Measurements from ENCODE around the gene MSH2.
A peak's percentile ranks its signal among the peaks of the same experiment; 100 is the strongest.
"Not testable (repeated sequence)": the region's sequence is repeated elsewhere in the genome, so short reads cannot be mapped to it uniquely, and the experiment has no call there.

Gene MSH2

GRCh38 chr2:47402805-47403608, at the start of gene MSH2:
Gene MSH2 (plus strand): TSS chr2:47403156. CDS start chr2:47403192, 36 bp downstream.
- Histone ChIP-seq H3K4me1 (ENCODE audit: control insufficient read depth, insufficient read depth, low read length) (peaks cover 15% of the 10 kb centered on the region), H3K27ac (ENCODE audit: low read depth, low read length) (peak within 1 kb of the TSS; percentile 84), H3K9ac (ENCODE audit: low read length) (peak within 1 kb of the TSS; percentile 95), H3K36me3 (ENCODE audit: control insufficient read depth, insufficient read depth, low read length) (peaks cover 29% of the 10 kb centered on the region; the same call in 1 of the 2 replicates), H3K9me3 (ENCODE audit: control insufficient read depth, insufficient read depth, low read depth, low read length) (peaks cover 6% of the 10 kb centered on the region), H3K27me3 (ENCODE audit: control insufficient read depth, insufficient read depth, low read length) (no peaks in the 10 kb centered on the region), H3K4me3 (ENCODE audit: low read depth, low read length) (peak within 1 kb of the TSS; percentile 81)

- H3K36me3 ChIP-seq (ENCODE audit: control insufficient read depth, insufficient read depth, low read length) = no peaks in the 10 kb centered on the region
- H3K27ac ChIP-seq (ENCODE audit: low read depth, low read length) = no peak overlapping the region
- H3K9me3 ChIP-seq (ENCODE audit: control insufficient read depth, insufficient read depth, low read depth, low read length) = no peaks in the 10 kb centered on the region
- peaks cover 21% of the 10 kb centered on the region for H3K4me1 ChIP-seq (ENCODE audit: control insufficient read depth, insufficient read depth, low read length)
- H3K27me3 ChIP-seq (ENCODE audit: control insufficient read depth, insufficient read depth, low read length) = no peaks in the 10 kb centered on the region
- no peak overlapping the region for H3K9ac ChIP-seq (ENCODE audit: low read length)
- no peak overlapping the region for H3K4me3 ChIP-seq (ENCODE audit: low read depth, low read length)
Observed at GRCh38 chr2:47354013-47354847, 48.7 kb upstream of the MSH2 start.

GRCh38 chr2:47354848-47355204, 48.1 kb upstream of the MSH2 start:
- no peaks in the 10 kb centered on the region for H3K9me3 ChIP-seq (ENCODE audit: control insufficient read depth, insufficient read depth, low read depth, low read length)
- H3K27ac ChIP-seq (ENCODE audit: low read depth, low read length) = no peak overlapping the region
- no peak overlapping the region for H3K4me3 ChIP-seq (ENCODE audit: low read depth, low read length)
- peaks cover 21% of the 10 kb centered on the region for H3K4me1 ChIP-seq (ENCODE audit: control insufficient read depth, insufficient read depth, low read length)
- H3K9ac ChIP-seq (ENCODE audit: low read length) = no peak overlapping the region
- H3K27me3 ChIP-seq (ENCODE audit: control insufficient read depth, insufficient read depth, low read length) = no peaks in the 10 kb centered on the region
- no peaks in the 10 kb centered on the region for H3K36me3 ChIP-seq (ENCODE audit: control insufficient read depth, insufficient read depth, low read length)

GRCh38 chr2:47357483-47357882, 45.5 kb upstream of the MSH2 start:
- no peak overlapping the region for H3K4me3 ChIP-seq (ENCODE audit: low read depth, low read length)
- H3K4me1 ChIP-seq (ENCODE audit: control insufficient read depth, insufficient read depth, low read length) = peaks cover 21% of the 10 kb centered on the region
- no peak overlapping the region for H3K9ac ChIP-seq (ENCODE audit: low read length)
- H3K27me3 ChIP-seq (ENCODE audit: control insufficient read depth, insufficient read depth, low read length) = no peaks in the 10 kb centered on the region
- H3K9me3 ChIP-seq (ENCODE audit: control insufficient read depth, insufficient read depth, low read depth, low read length) = no peaks in the 10 kb centered on the region
- H3K27ac ChIP-seq (ENCODE audit: low read depth, low read length) = no peak overlapping the region
- H3K36me3 ChIP-seq (ENCODE audit: control insufficient read depth, insufficient read depth, low read length) = no peaks in the 10 kb centered on the region

- Histone ChIP-seq H3K27ac (ENCODE audit: low read depth, low read length) (no peak overlapping the region), H3K9me3 (ENCODE audit: control insufficient read depth, insufficient read depth, low read depth, low read length) (no peaks in the 10 kb centered on the region), H3K9ac (ENCODE audit: low read length) (no peak overlapping the region), H3K36me3 (ENCODE audit: control insufficient read depth, insufficient read depth, low read length) (no peaks in the 10 kb centered on the region), H3K27me3 (ENCODE audit: control insufficient read depth, insufficient read depth, low read length) (no peaks in the 10 kb centered on the region), H3K4me1 (ENCODE audit: control insufficient read depth, insufficient read depth, low read length) (peaks cover 15% of the 10 kb centered on the region), H3K4me3 (ENCODE audit: low read depth, low read length) (no peak overlapping the region)
Observed at GRCh38 chr2:47359375-47359868, 43.5 kb upstream of the MSH2 start.

- Histone ChIP-seq H3K27me3 (ENCODE audit: control insufficient read depth, insufficient read depth, low read length) (no peaks in the 10 kb centered on the region), H3K36me3 (ENCODE audit: control insufficient read depth, insufficient read depth, low read length) (no peaks in the 10 kb centered on the region), H3K9ac (ENCODE audit: low read length) (no peak overlapping the region)
Observed at GRCh38 chr2:47360283-47360682, 42.7 kb upstream of the MSH2 start.

GRCh38 chr2:47360927-47361326, 42.0 kb upstream of the MSH2 start:
- H3K4me3 ChIP-seq (ENCODE audit: low read depth, low read length) = no peak overlapping the region
- no peak overlapping the region for H3K27ac ChIP-seq (ENCODE audit: low read depth, low read length)
- H3K27me3 ChIP-seq (ENCODE audit: control insufficient read depth, insufficient read depth, low read length) = no peaks in the 10 kb centered on the region
- H3K9me3 ChIP-seq (ENCODE audit: control insufficient read depth, insufficient read depth, low read depth, low read length) = no peaks in the 10 kb centered on the region
- no peaks in the 10 kb centered on the region for H3K36me3 ChIP-seq (ENCODE audit: control insufficient read depth, insufficient read depth, low read length)
- peaks cover 13% of the 10 kb centered on the region for H3K4me1 ChIP-seq (ENCODE audit: control insufficient read depth, insufficient read depth, low read length)
- H3K9ac ChIP-seq (ENCODE audit: low read length) = no peak overlapping the region

More at GRCh38 chr2:47360283-47360682, 42.7 kb upstream of the MSH2 start:
- Histone ChIP-seq H3K27ac (ENCODE audit: low read depth, low read length) (no peak overlapping the region), H3K4me1 (ENCODE audit: control insufficient read depth, insufficient read depth, low read length) (peaks cover 13% of the 10 kb centered on the region), H3K4me3 (ENCODE audit: low read depth, low read length) (no peak overlapping the region), H3K9me3 (ENCODE audit: control insufficient read depth, insufficient read depth, low read depth, low read length) (no peaks in the 10 kb centered on the region)

GRCh38 chr2:47361505-47362229, 41.3 kb upstream of the MSH2 start:
- not testable (repeated sequence) for H3K27ac ChIP-seq (ENCODE audit: low read depth, low read length); H3K36me3 ChIP-seq (ENCODE audit: control insufficient read depth, insufficient read depth, low read length); H3K27me3 ChIP-seq (ENCODE audit: control insufficient read depth, insufficient read depth, low read length); H3K4me3 ChIP-seq (ENCODE audit: low read depth, low read length); H3K9ac ChIP-seq (ENCODE audit: low read length); H3K9me3 ChIP-seq (ENCODE audit: control insufficient read depth, insufficient read depth, low read depth, low read length)
- peaks cover 13% of the 10 kb centered on the region for H3K4me1 ChIP-seq (ENCODE audit: control insufficient read depth, insufficient read depth, low read length)

- peaks cover 10% of the 10 kb centered on the region; the same call in 1 of the 2 replicates for H3K27me3 ChIP-seq (ENCODE audit: control insufficient read depth, insufficient read depth, low read length)
- H3K36me3 ChIP-seq (ENCODE audit: control insufficient read depth, insufficient read depth, low read length) = peaks cover 63% of the 10 kb centered on the region
- no peak overlapping the region for H3K27ac ChIP-seq (ENCODE audit: low read depth, low read length)
- H3K9ac ChIP-seq (ENCODE audit: low read length) = no peak overlapping the region
- H3K4me3 ChIP-seq (ENCODE audit: low read depth, low read length) = no peak overlapping the region
- no peaks in the 10 kb centered on the region for H3K9me3 ChIP-seq (ENCODE audit: control insufficient read depth, insufficient read depth, low read depth, low read length)
- peaks cover under 1% of the 10 kb centered on the region; the same call in 1 of the 2 replicates for H3K4me1 ChIP-seq (ENCODE audit: control insufficient read depth, insufficient read depth, low read length)
Observed at GRCh38 chr2:47373747-47374146, 29.2 kb upstream of the MSH2 start.

GRCh38 chr2:47375307-47375706, 27.6 kb upstream of the MSH2 start:
- H3K9me3 ChIP-seq (ENCODE audit: control insufficient read depth, insufficient read depth, low read depth, low read length) = no peaks in the 10 kb centered on the region
- H3K27me3 ChIP-seq (ENCODE audit: control insufficient read depth, insufficient read depth, low read length) = no peaks in the 10 kb centered on the region
- peaks cover 79% of the 10 kb centered on the region for H3K36me3 ChIP-seq (ENCODE audit: control insufficient read depth, insufficient read depth, low read length)
- no peak overlapping the region for H3K9ac ChIP-seq (ENCODE audit: low read length)
- no peak overlapping the region for H3K4me3 ChIP-seq (ENCODE audit: low read depth, low read length)
- H3K27ac ChIP-seq (ENCODE audit: low read depth, low read length) = no peak overlapping the region
- H3K4me1 ChIP-seq (ENCODE audit: control insufficient read depth, insufficient read depth, low read length) = no peaks in the 10 kb centered on the region

Data from HUES6 (cell line).